Measurements from ENCODE around the gene IL1R1. TPM values are rescaled to one million over a fixed set of nuclear protein-coding genes. Genes with fewer than 3 reads are reported as not detected.

The IL1R1 gene
- total RNA-seq, 1 experiment from 2014 or later = 7.9 TPM

GRCh38 chr2:102168026-102168771, 25.7 kb downstream of the IL1R1 start:
- no peak for DNase-seq (ENCODE audit: low spot score)

GRCh38 chr2:102171946-102172345, 29.4 kb downstream of the IL1R1 start:
- DNase-seq (ENCODE audit: low spot score) = no peak

- DNase-seq (ENCODE audit: low spot score) = no peak
Measured at GRCh38 chr2:102172745-102173144, 30.2 kb downstream of the IL1R1 start.

- no peak for DNase-seq (ENCODE audit: low spot score)
Measured at GRCh38 chr2:102176172-102176571, 33.6 kb downstream of the IL1R1 start.

GRCh38 chr2:102177814-102178478, 35.4 kb downstream of the IL1R1 start:
- no peak for DNase-seq (ENCODE audit: low spot score)

GRCh38 chr2:102179061-102179460, 36.5 kb downstream of the IL1R1 start:
- DNase-seq (ENCODE audit: low spot score) = no peak

GRCh38 chr2:102179788-102180686, 37.5 kb downstream of the IL1R1 start:
- no peak for DNase-seq (ENCODE audit: low spot score)

GRCh38 chr2:102180687-102180999, 38.1 kb downstream of the IL1R1 start:
- DNase-seq (ENCODE audit: low spot score) = no peak

- DNase-seq (ENCODE audit: low spot score) = no peak
Measured at GRCh38 chr2:102181376-102181775, 38.8 kb downstream of the IL1R1 start.

GRCh38 chr2:102181919-102182635, 39.5 kb downstream of the IL1R1 start:
- no peak for DNase-seq (ENCODE audit: low spot score)

GRCh38 chr2:102184018-102184417, 41.5 kb downstream of the IL1R1 start:
- DNase-seq (ENCODE audit: low spot score) = no peak

- DNase-seq (ENCODE audit: low spot score) = no peak
Measured at GRCh38 chr2:102184568-102184967, 42.0 kb downstream of the IL1R1 start.

- no peak for DNase-seq (ENCODE audit: low spot score)
Measured at GRCh38 chr2:102185347-102185746, 42.8 kb downstream of the IL1R1 start.

GRCh38 chr2:102186791-102187495, 44.4 kb downstream of the IL1R1 start, which contains the start of gene IL1RL2:
IL1RL2 (plus strand) TSS chr2:102187023; CDS start chr2:102187868, 845 bp downstream.
- no peak for DNase-seq (ENCODE audit: low spot score)

- DNase-seq (ENCODE audit: low spot score) = no peak
Measured at GRCh38 chr2:102187496-102188150, 45.1 kb downstream of the IL1R1 start.

GRCh38 chr2:102190430-102191107, 48.0 kb downstream of the IL1R1 start:
- DNase-seq (ENCODE audit: low spot score) = no peak

- DNase-seq (ENCODE audit: low spot score) = no peak
Measured at GRCh38 chr2:102191501-102191900, 49.0 kb downstream of the IL1R1 start.

- no peak for DNase-seq (ENCODE audit: low spot score)
Measured at GRCh38 chr2:102193074-102193473, 50.5 kb downstream of the IL1R1 start.

GRCh38 chr2:102194609-102195268, 52.2 kb downstream of the IL1R1 start:
- no peak for DNase-seq (ENCODE audit: low spot score)
